DMS53 treated with DMSO at 0.1 percent for 48 hours (cell line): ENCODE measurements around the gene PRSS27.

Experiments used
- DNase-seq: peaks from one replicate; lab custom pipeline; 2025; ENCODE audit not compliant: unreplicated experiment; lab: John Stamatoyannopoulos, UW

Gene PRSS27

GRCh38 chr16:2720064-2720457 lies at the start of gene PRSS27:
PRSS27 (minus strand) TSS chr16:2720224; CDS start chr16:2720160, 64 bp downstream.
- no peak for DNase-seq

- DNase-seq: no peak
Observed at GRCh38 chr16:2769675-2770056, 49.6 kb upstream of the PRSS27 start.

DNA sequence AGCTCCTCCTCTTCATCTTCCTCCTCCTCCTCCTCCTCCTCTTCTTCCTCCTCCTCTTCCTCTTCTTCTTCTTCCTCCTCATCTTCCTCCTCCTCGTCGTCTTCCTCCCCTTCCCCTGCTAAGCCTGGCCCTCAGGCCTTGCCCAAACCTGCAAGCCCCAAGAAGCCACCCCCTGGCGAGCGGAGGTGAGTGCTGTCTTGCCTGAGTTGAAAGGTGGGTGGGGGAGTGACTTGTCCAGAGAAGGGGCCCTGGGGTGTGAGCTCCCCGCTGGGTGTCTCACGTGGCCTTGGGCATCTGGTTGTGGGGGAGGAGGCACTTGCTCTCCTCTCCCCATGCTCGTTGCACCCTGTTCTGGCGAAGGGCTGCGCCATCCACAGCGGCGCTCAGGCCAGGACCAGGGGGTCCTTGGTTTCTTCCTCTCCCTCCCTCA lies 49.1 kb upstream of the PRSS27 start:
- no peak for DNase-seq

- no peak for DNase-seq
Observed at GRCh38 chr16:2768403-2769089, 48.5 kb upstream of the PRSS27 start.

- no peak for DNase-seq
Observed at GRCh38 chr16:2767891-2768290, 47.9 kb upstream of the PRSS27 start.

GRCh38 chr16:2767140-2767731 lies 47.2 kb upstream of the PRSS27 start:
- no peak for DNase-seq

DNA sequence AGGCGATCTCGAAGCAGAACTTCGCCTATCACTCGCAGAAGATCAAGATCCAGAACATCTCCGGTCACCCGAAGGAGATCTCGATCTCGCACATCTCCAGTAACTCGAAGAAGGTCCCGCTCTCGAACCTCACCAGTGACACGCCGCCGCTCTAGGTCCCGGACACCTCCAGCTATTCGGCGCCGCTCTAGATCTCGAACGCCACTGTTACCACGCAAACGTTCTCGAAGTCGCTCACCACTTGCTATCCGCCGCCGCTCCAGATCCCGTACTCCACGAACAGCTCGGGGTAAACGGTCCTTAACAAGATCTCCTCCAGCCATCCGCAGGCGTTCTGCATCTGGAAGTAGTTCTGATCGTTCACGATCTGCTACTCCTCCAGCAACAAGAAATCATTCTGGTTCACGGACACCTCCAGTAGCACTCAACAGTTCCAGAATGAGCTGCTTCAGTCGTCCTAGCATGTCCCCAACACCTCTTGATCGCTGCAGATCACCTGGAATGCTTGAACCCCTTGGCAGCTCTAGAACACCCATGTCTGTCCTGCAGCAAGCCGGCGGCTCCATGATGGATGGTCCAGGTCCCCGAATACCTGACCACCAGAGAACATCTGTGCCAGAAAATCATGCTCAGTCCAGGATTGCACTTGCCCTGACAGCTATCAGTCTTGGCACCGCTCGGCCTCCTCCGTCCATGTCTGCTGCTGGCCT lies 46.6 kb upstream of the PRSS27 start:
- DNase-seq: no peak

DNA sequence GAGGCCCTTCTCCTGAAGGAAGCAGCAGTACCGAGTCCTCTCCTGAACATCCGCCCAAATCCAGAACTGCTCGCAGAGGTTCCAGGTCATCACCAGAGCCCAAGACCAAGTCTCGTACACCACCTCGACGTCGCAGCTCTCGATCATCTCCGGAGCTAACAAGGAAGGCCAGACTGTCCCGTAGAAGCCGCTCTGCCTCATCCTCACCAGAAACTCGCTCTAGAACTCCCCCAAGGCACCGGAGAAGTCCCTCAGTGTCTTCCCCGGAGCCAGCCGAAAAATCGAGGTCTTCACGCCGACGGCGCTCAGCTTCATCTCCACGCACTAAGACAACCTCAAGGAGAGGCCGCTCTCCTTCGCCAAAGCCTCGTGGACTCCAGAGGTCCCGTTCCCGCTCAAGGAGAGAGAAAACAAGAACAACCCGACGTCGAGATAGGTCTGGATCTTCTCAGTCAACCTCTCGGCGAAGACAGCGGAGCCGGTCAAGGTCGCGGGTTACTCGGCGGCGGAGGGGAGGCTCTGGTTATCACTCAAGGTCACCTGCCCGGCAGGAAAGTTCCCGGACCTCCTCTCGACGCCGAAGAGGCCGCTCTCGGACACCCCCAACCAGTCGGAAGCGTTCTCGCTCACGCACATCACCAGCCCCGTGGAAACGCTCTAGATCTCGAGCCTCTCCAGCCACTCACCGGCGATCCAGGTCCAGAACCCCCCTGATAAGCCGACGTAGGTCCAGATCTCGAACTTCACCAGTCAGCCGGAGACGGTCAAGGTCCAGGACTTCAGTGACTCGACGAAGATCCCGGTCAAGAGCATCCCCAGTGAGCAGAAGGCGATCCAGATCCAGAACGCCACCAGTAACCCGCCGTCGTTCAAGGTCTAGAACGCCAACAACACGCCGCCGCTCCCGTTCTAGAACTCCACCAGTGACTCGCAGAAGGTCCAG lies 45.7 kb upstream of the PRSS27 start:
- DNase-seq: no peak

DNA sequence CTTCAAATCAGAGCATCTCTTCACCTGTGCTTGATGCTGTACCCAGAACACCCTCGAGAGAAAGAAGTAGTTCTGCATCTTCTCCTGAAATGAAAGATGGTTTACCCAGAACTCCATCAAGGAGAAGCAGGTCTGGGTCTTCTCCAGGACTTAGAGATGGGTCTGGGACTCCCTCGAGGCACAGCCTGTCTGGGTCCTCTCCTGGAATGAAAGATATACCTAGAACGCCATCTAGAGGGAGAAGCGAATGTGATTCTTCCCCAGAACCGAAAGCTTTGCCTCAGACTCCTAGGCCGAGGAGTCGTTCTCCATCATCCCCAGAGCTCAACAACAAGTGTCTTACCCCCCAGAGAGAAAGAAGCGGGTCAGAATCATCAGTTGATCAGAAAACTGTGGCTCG lies 44.7 kb upstream of the PRSS27 start:
- DNase-seq: no peak

DNA sequence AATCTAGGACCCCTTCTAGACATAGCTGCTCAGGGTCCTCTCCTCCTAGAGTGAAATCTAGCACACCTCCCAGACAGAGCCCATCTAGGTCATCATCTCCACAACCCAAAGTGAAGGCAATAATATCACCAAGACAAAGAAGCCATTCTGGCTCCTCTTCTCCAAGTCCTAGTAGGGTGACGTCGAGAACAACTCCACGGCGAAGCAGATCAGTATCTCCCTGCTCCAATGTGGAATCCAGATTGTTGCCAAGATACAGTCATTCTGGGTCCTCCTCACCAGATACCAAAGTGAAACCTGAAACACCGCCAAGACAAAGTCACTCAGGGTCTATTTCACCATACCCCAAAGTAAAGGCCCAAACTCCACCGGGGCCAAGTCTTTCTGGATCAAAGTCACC lies 43.1 kb upstream of the PRSS27 start:
- no peak for DNase-seq

GRCh38 chr16:2762711-2763110 lies 42.7 kb upstream of the PRSS27 start:
- no peak for DNase-seq

DNA sequence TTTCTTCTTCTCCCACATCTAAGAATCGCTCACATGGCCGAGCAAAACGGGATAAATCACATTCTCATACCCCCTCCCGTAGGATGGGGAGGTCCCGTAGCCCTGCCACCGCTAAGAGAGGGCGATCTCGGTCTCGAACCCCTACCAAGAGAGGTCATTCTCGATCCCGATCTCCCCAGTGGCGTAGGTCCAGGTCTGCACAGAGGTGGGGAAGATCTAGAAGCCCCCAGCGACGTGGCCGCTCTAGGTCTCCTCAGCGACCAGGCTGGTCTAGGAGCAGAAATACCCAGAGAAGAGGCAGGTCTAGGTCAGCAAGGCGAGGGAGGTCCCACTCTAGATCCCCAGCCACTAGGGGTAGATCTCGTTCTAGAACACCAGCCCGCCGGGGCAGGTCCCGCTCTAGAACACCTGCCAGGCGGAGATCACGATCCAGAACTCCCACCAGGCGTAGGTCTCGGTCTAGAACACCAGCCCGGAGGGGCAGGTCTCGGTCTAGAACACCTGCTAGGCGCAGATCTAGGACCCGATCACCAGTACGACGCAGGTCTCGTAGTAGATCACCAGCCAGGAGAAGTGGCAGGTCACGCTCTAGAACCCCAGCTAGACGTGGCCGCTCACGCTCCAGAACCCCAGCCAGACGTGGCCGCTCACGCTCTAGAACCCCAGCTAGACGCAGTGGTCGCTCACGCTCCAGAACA lies 42.0 kb upstream of the PRSS27 start:
- no peak for DNase-seq

GRCh38 chr16:2761472-2761871 lies 41.4 kb upstream of the PRSS27 start:
- no peak for DNase-seq

DNA sequence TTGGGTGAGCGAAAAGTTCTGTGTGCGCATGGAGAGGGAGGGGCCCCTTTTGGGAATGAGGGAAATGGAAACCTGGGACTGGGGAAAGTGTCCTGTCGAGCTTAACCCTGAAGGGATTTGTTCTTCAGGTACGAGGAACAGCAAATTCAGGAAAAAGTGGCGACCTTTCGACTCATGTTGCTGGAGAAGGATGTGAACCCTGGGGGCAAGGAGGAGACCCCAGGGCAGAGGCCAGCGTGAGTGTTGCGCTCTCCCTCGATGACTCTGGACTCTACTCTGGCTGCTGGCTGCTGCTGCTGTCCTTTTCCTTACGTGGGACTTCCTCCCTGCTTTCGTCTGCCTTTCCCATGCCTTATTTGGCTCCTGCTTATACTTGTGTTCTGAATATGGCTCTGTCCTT lies 37.3 kb upstream of the PRSS27 start:
- no peak for DNase-seq

DNA sequence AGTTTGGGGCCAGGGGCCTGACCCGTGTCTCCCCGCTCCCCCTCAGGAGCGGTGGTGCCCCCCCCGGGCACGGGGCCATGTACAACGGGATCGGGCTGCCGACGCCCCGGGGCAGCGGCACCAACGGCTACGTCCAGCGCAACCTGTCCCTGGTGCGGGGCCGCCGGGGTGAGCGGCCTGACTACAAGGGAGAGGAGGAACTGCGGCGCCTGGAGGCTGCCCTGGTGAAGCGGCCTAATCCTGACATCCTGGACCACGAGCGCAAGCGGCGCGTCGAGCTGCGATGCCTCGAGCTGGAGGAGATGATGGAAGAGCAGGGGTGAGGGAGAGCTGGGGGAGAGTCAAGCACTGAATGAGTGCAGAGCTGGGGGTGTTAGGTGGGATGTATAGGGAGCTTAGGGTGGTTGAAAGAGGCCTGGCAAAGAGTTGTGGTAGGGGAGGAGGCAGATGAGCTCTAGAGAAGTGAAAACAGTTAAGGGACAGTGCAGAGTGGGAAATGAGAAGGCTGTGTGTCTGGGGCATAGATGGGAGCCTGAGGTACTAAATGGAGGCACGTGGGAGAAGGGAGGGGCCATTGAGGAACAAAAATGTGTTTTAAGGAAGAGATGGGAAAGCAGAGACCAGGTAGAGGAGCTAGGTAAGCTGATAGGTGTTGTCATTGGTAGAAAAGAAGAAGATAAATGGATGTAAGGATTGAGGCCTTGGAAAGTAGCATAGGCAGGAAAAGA lies 36.4 kb upstream of the PRSS27 start:
- no peak for DNase-seq

GRCh38 chr16:2755158-2755557 lies 35.1 kb upstream of the PRSS27 start:
- DNase-seq: no peak

GRCh38 chr16:2753733-2754020 lies 33.7 kb upstream of the PRSS27 start:
- DNase-seq: no peak

DNA sequence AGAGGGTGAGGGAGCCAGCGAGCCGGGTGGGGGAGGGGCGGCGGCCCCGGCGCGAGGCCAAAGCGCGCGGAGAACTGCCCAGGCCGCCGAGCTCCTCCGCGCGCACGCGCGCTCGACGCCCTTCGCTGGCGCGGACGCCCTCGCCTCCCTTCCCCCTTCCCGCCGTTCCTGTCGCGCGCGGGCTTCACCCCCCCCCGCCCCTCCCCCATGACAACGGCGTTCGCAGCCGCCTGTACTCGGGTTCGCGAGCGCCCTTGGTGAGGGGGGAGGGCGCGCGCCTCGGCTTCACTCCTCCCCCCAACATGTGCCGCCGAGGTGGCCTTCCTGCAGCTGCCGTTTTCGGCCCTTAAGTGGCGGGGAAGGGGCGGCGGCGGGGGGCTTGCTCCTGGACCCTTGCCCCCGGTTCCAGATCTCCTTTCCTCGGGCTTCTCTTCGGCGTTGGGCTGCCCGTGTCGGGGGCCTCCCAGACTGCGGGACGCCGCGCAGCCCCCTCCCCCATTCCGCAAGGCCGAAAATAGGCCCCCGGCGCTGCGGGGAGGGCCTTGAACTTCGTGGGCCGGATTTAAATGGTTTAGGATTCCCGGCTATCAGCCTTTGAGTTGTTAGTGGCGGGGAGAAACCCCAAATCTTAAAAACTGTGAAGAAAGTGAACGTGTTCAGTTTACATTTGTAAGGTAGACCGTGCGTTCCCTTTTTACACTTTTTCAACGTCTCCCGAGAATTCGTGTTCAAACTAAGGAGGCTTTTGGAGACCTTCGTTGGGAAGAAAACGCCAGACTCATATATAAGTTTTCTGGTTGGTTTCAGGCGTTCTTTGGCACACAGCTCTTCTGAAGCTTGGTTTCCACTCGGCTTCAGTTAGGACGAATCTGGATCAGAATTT lies 33.1 kb upstream of the PRSS27 start:
- DNase-seq: peak; percentile 44
